Measurements from ENCODE around the gene UCP2.

GRCh38 chr11:74002832-74003231 is 20.2 kb upstream of the UCP2 start:
- TF ChIP-seq POLR2A (IDR thresholded peaks at IDR 0.05; ENCODE audit: extremely low read depth, insufficient read length) (no peak), CTCF (IDR thresholded peaks at IDR 0.05; ENCODE audit: low read depth, low read length) (no peak), MYC (IDR thresholded peaks at IDR 0.05; ENCODE audit: low read depth, low read length) (no peak), MAX (IDR thresholded peaks at IDR 0.05; ENCODE audit: low read depth, low read length) (no peak)

Data from NB4 (cell line).